ENCODE results near the gene KNOP1.

DNA sequence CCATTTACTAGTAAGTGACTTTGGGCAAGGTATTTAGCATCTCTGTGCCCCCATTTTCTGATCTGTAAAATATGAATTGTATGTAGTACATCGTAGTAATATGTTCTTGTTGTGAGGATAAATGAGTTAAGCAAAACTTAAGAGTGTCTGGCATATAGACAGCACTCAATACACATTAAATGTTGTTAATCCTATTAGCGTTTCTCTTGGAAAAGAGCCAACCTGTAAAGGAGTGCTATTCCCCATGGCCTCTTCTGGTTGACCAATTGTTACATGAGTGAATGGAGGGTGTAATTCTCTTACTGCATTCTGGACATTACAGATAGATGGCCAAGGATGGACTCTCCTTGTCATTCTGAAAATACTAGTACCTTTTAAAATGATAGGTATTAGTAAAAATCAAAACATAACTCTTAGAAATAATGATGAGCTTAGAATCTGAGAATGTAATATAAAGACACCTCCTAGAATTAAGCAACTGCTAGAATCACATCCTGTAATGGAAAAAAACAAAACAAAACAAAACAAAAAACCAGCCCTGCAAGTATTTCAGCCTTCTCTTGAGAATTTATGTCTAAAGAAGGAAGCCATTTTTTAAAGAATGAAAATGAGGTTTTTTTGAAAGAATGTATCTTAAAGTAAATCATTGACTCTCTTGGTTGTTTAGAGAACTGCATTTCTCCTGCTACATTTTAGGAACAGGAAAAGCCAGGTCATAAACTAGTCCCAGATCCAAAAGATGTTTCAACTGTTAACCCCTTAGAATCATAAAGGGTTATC is 30.6 kb upstream of the KNOP1 start:
- TF ChIP-seq, protein P1, sequence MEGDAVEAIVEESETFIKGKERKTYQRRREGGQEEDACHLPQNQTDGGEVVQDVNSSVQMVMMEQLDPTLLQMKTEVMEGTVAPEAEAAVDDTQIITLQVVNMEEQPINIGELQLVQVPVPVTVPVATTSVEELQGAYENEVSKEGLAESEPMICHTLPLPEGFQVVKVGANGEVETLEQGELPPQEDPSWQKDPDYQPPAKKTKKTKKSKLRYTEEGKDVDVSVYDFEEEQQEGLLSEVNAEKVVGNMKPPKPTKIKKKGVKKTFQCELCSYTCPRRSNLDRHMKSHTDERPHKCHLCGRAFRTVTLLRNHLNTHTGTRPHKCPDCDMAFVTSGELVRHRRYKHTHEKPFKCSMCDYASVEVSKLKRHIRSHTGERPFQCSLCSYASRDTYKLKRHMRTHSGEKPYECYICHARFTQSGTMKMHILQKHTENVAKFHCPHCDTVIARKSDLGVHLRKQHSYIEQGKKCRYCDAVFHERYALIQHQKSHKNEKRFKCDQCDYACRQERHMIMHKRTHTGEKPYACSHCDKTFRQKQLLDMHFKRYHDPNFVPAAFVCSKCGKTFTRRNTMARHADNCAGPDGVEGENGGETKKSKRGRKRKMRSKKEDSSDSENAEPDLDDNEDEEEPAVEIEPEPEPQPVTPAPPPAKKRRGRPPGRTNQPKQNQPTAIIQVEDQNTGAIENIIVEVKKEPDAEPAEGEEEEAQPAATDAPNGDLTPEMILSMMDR (IDR thresholded peaks at IDR 0.05) = no peak
- TF ChIP-seq ZFX (IDR thresholded peaks at IDR 0.05; ENCODE audit: borderline replicate concordance) = no peak

All from 22Rv1 (cell line).